H1 (cell line): ENCODE results near the gene SMC2. TPM values are rescaled to one million over a fixed set of nuclear protein-coding genes. Genes with fewer than 3 reads are reported as not detected.

ENCODE experiments used
- CTCF ChIA-PET: fragments of 300-600 bp; sonication (Branson Sonifier 250); formaldehyde crosslinking; loops from one replicate; lab custom pipeline; 2021; ENCODE audit not compliant: partially characterized antibody; lab: Charles Lee
- POLR2A ChIA-PET: fragments of 300-600 bp; sonication (Branson Sonifier 250); formaldehyde crosslinking; loops from one replicate; lab custom pipeline; 2021; ENCODE audit warnings: inconsistent platforms; ENCODE audit not compliant: partially characterized antibody; lab: Charles Lee
- DNase-seq, 2 experiments: peaks; one replicate each; pipeline versions ENCODE4 v3.0.0 to v3.0.0-alpha.2; 2010 to 2022; ENCODE audit warnings: low spot score in 2 of 2, low read depth in 1 of 2, mixed read lengths in 1 of 2
- FAIRE-seq: peaks from 2 replicates; lab custom pipeline; 2011; peaks lifted over from hg19 to GRCh38; lab: Jason Lieb, UNC
- H2AFZ ChIP-seq: 2 replicates; pipeline ENCODE4 v1.8.1; 2012; ENCODE audit warnings: low read length, inconsistent platforms
- H2AK5ac ChIP-seq: 2 replicates; pipeline ENCODE4 v1.6.1; 2013; ENCODE audit warnings: low read depth, low read length
- H2BK120ac ChIP-seq: replicated peaks from 2 replicates; pipeline ENCODE3; 2013; ENCODE audit warnings: low read depth, low read length, inconsistent platforms
- H2BK12ac ChIP-seq: 2 replicates; pipeline ENCODE4 v1.6.1; 2013; ENCODE audit warnings: low read depth, low read length
- H2BK15ac ChIP-seq: 2 replicates; pipeline ENCODE4 v1.6.1; 2013; ENCODE audit warnings: low read length
- H2BK20ac ChIP-seq: 2 replicates; pipeline ENCODE4 v1.6.1; 2013; ENCODE audit warnings: low read length
- H2BK5ac ChIP-seq: 2 replicates; pipeline ENCODE4 v1.6.1; 2013; ENCODE audit warnings: low read depth, low read length
- H3K14ac ChIP-seq: 2 replicates; pipeline ENCODE4 v1.6.1; 2013; ENCODE audit warnings: inconsistent platforms; ENCODE audit not compliant: insufficient read length
- H3K18ac ChIP-seq: 2 replicates; pipeline ENCODE4 v1.6.1; 2013; ENCODE audit warnings: low read length; ENCODE audit errors: extremely low read depth
- H3K23ac ChIP-seq: 2 replicates; pipeline ENCODE4 v1.6.1; 2013; ENCODE audit warnings: inconsistent platforms; ENCODE audit not compliant: insufficient read length
- H3K23me2 ChIP-seq: 2 replicates; pipeline ENCODE4 v1.6.1; 2013; ENCODE audit warnings: low read depth, low read length
- H3K27ac ChIP-seq: 2 replicates; pipeline ENCODE4 v1.6.1; 2011; ENCODE audit warnings: low read depth, low read length, inconsistent platforms
- H3K27me3 ChIP-seq, 4 experiments: replicated peaks in 1 of 4; 1 replicate in 1 of 4; 2 replicates in 3 of 4; pipeline versions ENCODE4 v1.6.1 to v1.8.1; 2011 to 2013; ENCODE audit warnings: low read length in 3 of 4, mild to moderate bottlenecking in 3 of 4, inconsistent platforms in 2 of 4, mixed read lengths in 2 of 4, moderate library complexity in 1 of 4; ENCODE audit not compliant: control insufficient read depth in 3 of 4, insufficient read depth in 3 of 4; ENCODE audit errors: extremely low read depth in 1 of 4
- H3K36me3 ChIP-seq, 4 experiments: 2 replicates each; pipeline versions ENCODE4 v1.6.1 to v1.8.1; 2011 to 2013; ENCODE audit warnings: mild to moderate bottlenecking in 4 of 4, low read length in 3 of 4, moderate library complexity in 2 of 4, control low read depth in 1 of 4, inconsistent platforms in 1 of 4; ENCODE audit not compliant: insufficient read depth in 4 of 4, control insufficient read depth in 2 of 4
- H3K4ac ChIP-seq: replicated peaks from 2 replicates; pipeline ENCODE3; 2013; ENCODE audit warnings: low read length, low read depth, mixed read lengths, inconsistent platforms; ENCODE audit not compliant: insufficient read length
- H3K4me1 ChIP-seq, 4 experiments: replicated peaks in 1 of 4; 1 replicate in 1 of 4; 2 replicates in 3 of 4; pipeline versions ENCODE4 v1.6.1 to v1.8.1; 2011 to 2013; ENCODE audit warnings: low read length in 3 of 4, inconsistent platforms in 2 of 4, mixed read lengths in 1 of 4; ENCODE audit not compliant: insufficient read depth in 4 of 4, control insufficient read depth in 3 of 4
- H3K4me2 ChIP-seq, 2 experiments: 2 replicates each; pipeline versions ENCODE4 v1.6.1 to v1.8.1; 2011 to 2013; ENCODE audit warnings: low read depth in 2 of 2, low read length in 2 of 2, control low read depth in 1 of 2, inconsistent platforms in 1 of 2, mild to moderate bottlenecking in 1 of 2; ENCODE audit not compliant: insufficient read depth in 1 of 2
- H3K4me3 ChIP-seq, 4 experiments: fragments of 200-600, 300-600 bp in 1 of 4; sonication (generic), shearing (Covaris generic), sonication (Bioruptor Twin) in 1 of 4; 2 replicates each; pipeline versions ENCODE4 v1.5.1 to v1.8.1; 2011 to 2016; ENCODE audit warnings: low read length in 4 of 4, low read depth in 3 of 4, control low read depth in 2 of 4, inconsistent platforms in 2 of 4, mild to moderate bottlenecking in 2 of 4, mixed read lengths in 1 of 4, moderate library complexity in 1 of 4; ENCODE audit not compliant: insufficient read depth in 2 of 4; ENCODE audit errors: extremely low read depth in 1 of 4
- H3K56ac ChIP-seq: replicated peaks from 2 replicates; pipeline ENCODE3; 2013; ENCODE audit warnings: low read depth, mild to moderate bottlenecking, mixed read lengths, low read length, inconsistent platforms; ENCODE audit not compliant: insufficient read length
- H3K79me1 ChIP-seq: 2 replicates; pipeline ENCODE4 v1.6.1; 2013; ENCODE audit warnings: low read depth, low read length, control low read depth
- H3K79me2 ChIP-seq, 2 experiments: 2 replicates each; pipeline versions ENCODE4 v1.6.1 to v1.8.1; 2012 to 2013; ENCODE audit warnings: low read length in 2 of 2, mild to moderate bottlenecking in 2 of 2, inconsistent platforms in 1 of 2; ENCODE audit not compliant: insufficient read depth in 2 of 2, control insufficient read depth in 1 of 2
- H3K9ac ChIP-seq, 4 experiments: replicated peaks in 1 of 4; 1 replicate in 1 of 4; 2 replicates in 3 of 4; pipeline versions ENCODE4 v1.6.1 to v1.8.1; 2011 to 2013; ENCODE audit warnings: low read depth in 3 of 4, low read length in 3 of 4, control low read depth in 2 of 4, mild to moderate bottlenecking in 2 of 4, moderate library complexity in 2 of 4, inconsistent platforms in 1 of 4; ENCODE audit errors: extremely low read depth in 1 of 4
- H3K9me3 ChIP-seq, 2 experiments: 2 replicates each; pipeline versions ENCODE4 v1.6.1 to v1.8.1; 2012 to 2013; ENCODE audit warnings: mild to moderate bottlenecking in 2 of 2, moderate library complexity in 2 of 2, control low read depth in 1 of 2, inconsistent platforms in 1 of 2, low read depth in 1 of 2, low read length in 1 of 2, mixed read lengths in 1 of 2; ENCODE audit not compliant: insufficient read depth in 2 of 2
- H4K20me1 ChIP-seq, 2 experiments: replicated peaks in 1 of 2; 2 replicates each; pipeline versions ENCODE3 to v1.8.1; 2011 to 2013; ENCODE audit warnings: inconsistent platforms in 2 of 2, low read length in 2 of 2, mild to moderate bottlenecking in 1 of 2; ENCODE audit not compliant: insufficient read depth in 2 of 2, control insufficient read depth in 1 of 2
- H4K5ac ChIP-seq: 2 replicates; pipeline ENCODE4 v1.6.1; 2013; ENCODE audit warnings: low read length, low read depth, mixed read lengths, inconsistent platforms; ENCODE audit not compliant: insufficient read length
- H4K8ac ChIP-seq: 2 replicates; pipeline ENCODE4 v1.8.0; 2013; ENCODE audit warnings: mild to moderate bottlenecking, moderate library complexity, low read length, inconsistent platforms; ENCODE audit not compliant: insufficient read depth; ENCODE audit errors: extremely low read depth
- H4K91ac ChIP-seq: replicated peaks from 2 replicates; pipeline ENCODE3; 2013; ENCODE audit warnings: low read length, mixed read lengths, inconsistent platforms; ENCODE audit not compliant: insufficient read length
- MAFK ChIP-seq: IDR thresholded peaks from 2 replicates; pipeline ENCODE4 v1.6.1; 2012; ENCODE audit warnings: low read depth, mild to moderate bottlenecking, improper control_type of control experiment, low read length
- WGBS, 2 experiments: shearing (Covaris generic) in 1 of 2; methylation state at CpG; one replicate each; pipeline versions ENCODE4 v1.1.6 to v1.1.7; 2013 to 2015; ENCODE audit warnings: low lambda C conversion rate in 2 of 2, mixed read lengths in 2 of 2, inconsistent platforms in 1 of 2, low coverage in 1 of 2, missing lambda C conversion rate in 1 of 2; ENCODE audit not compliant: insufficient replicate concordance in 2 of 2, insufficient coverage in 1 of 2, insufficient read length in 1 of 2; ENCODE audit errors: extremely low coverage in 1 of 2, missing lambda C conversion rate in 1 of 2; 5-methylcytosine and 5-hydroxymethylcytosine counted together
- polyA plus RNA-seq, 7 experiments: library from polyadenylated mRNA; depleted of rRNA in 3 of 7; stranded (reverse) in 5 of 7; unstranded in 2 of 7; fragments of >200 nt in 5 of 7; fragments of 200-250 nt in 2 of 7; gene quantifications; 1 replicate in 5 of 7; 2 replicates in 1 of 7; 4 replicates in 1 of 7; pipeline versions ENCODE4 v1.2.1 to v1.2.3, GENCODE V29; 2011 to 2013; ENCODE audit warnings: missing spikeins in 2 of 7, mixed read lengths in 2 of 7
- total RNA-seq: library from RNA; stranded (reverse); fragmentation: NEBNext Ultra II Directional; extraction: Animal tissue kit (Norgen Biotek cat#: 25700); gene quantifications from 2 replicates; pipeline ENCODE4 v1.2.1, GENCODE V29; 2021

SMC2 gene
- total and polyA plus RNA-seq, 2 of the 8 experiments (the other 6 are each of a cell fraction or from before 2014, with no cell fraction given), result 7.5 to 39.8 TPM

GRCh38 chr9:104104360-104104759 lies 10.3 kb downstream of the SMC2 start:
- Histone ChIP-seq H3K36me3 (peaks cover 10 to 71% (median 54%) of the 10 kb centered on the region in 4 experiments; a peak in 7 of 8 replicates), H3K18ac (no peak overlapping the region), H2AFZ (no peak overlapping the region), H3K4ac (no peak overlapping the region), H3K14ac (no peak overlapping the region), H3K56ac (no peak overlapping the region), H2BK120ac (no peak overlapping the region), H3K79me1 (no peaks in the 10 kb centered on the region; the same call in 1 of the 2 replicates), H3K27me3 (no peaks in the 10 kb centered on the region), H3K9me3 (no peaks in the 10 kb centered on the region), H2BK5ac (no peak overlapping the region), H2BK12ac (no peak overlapping the region), H2BK15ac (no peak overlapping the region), H3K4me3 (no peak overlapping the region), H4K91ac (no peak overlapping the region), H4K5ac (no peak overlapping the region), H3K9ac (no peak overlapping the region), H4K8ac (no peak overlapping the region), H3K23me2 (no peaks in the 10 kb centered on the region), H3K4me2 (no peak overlapping the region), H3K79me2 (no peaks in the 10 kb centered on the region), H2BK20ac (no peak overlapping the region), H3K27ac (no peak overlapping the region), H3K4me1 (no peaks in the 10 kb centered on the region), H2AK5ac (no peak overlapping the region), H3K23ac (no peak overlapping the region), H4K20me1 (no peaks in the 10 kb centered on the region)
- POLR2A ChIA-PET, result interaction anchor here (2.7 kb wide), 1 partner anchor 10 kb away, joined by 15 read pairs; the partner anchor contains the start of gene SMC2
- CTCF ChIA-PET, result interaction anchor here (2.2 kb wide), 1 partner anchor 16 kb away, joined by 10 read pairs; no protein-coding TSS in a partner anchor
- DNase-seq (no peak), FAIRE-seq (no peak)
- TF ChIP-seq MAFK, result no peak
- 29% methylated on average over 1 of the region's 1 CpG; no CpG with 5 or more reads in 1 of the 2 experiments for WGBS, 2 experiments
